HepG2 (cell line): ENCODE results near the gene NDUFAF5. TPM values are rescaled to one million over a fixed set of nuclear protein-coding genes. Genes with fewer than 3 reads are reported as not detected.

Experiments used
- BCL3 ChIP-seq: sonication (generic); formaldehyde crosslinking; IDR thresholded peaks from 2 replicates; pipeline ENCODE4 v1.5.1; 2020; ENCODE audit warnings: mild to moderate bottlenecking, missing genetic modification reagents, moderate library complexity
- CAMTA2 ChIP-seq: sonication (generic); formaldehyde crosslinking; IDR thresholded peaks from 2 replicates; pipeline ENCODE4 v1.4.0; 2020; ENCODE audit warnings: mild to moderate bottlenecking, missing genetic modification reagents, borderline replicate concordance
- FLYWCH1 ChIP-seq: sonication (generic); formaldehyde crosslinking; IDR thresholded peaks from 2 replicates; pipeline ENCODE4 v1.8.1; 2023; ENCODE audit warnings: mild to moderate bottlenecking, missing genetic modification reagents
- GTF2F1 ChIP-seq: fragments of 150-350 bp; IDR thresholded peaks from 2 replicates; pipeline ENCODE4 v1.6.1; 2014; ENCODE audit warnings: low read length
- NCOA5 ChIP-seq: sonication (generic); formaldehyde crosslinking; IDR thresholded peaks from 2 replicates; pipeline ENCODE4 v1.4.0; 2020; ENCODE audit warnings: missing genetic modification reagents
- ZBTB39 ChIP-seq: sonication (generic); formaldehyde crosslinking; IDR thresholded peaks from 2 replicates; pipeline ENCODE4 v1.5.0; 2020; ENCODE audit warnings: missing genetic modification reagents
- ZNF124 ChIP-seq: sonication (generic); formaldehyde crosslinking; IDR thresholded peaks from 2 replicates; pipeline ENCODE4 v1.4.0; 2020; ENCODE audit warnings: missing genetic modification reagents
- ZNF274 ChIP-seq: sonication (generic); formaldehyde crosslinking; IDR thresholded peaks from 2 replicates; pipeline ENCODE4 v1.5.1; 2020; ENCODE audit warnings: mild to moderate bottlenecking, missing genetic modification reagents
- ZNF713 ChIP-seq: sonication (generic); formaldehyde crosslinking; IDR thresholded peaks from 2 replicates; pipeline ENCODE4 v1.4.0; 2020; ENCODE audit warnings: mild to moderate bottlenecking, missing genetic modification reagents
- ZSCAN21 ChIP-seq: sonication (generic); formaldehyde crosslinking; IDR thresholded peaks from 2 replicates; pipeline ENCODE4 v1.8.0; 2022; ENCODE audit warnings: mild to moderate bottlenecking, missing genetic modification reagents, moderate library complexity, borderline replicate concordance
- polyA plus RNA-seq, 8 experiments: library from polyadenylated mRNA; depleted of rRNA in 3 of 8; stranded (reverse) in 7 of 8; unstranded in 1 of 8; fragments of >200 nt; fragmentation: Illumina TruSeq in 4 of 8; extraction: Trizol in 4 of 8; gene quantifications; 2 replicates each; pipeline versions ENCODE4 v1.2.1 to v1.2.3, GENCODE V29; 2011 to 2016; ENCODE audit warnings: low read depth in 4 of 8, missing spikeins in 1 of 8, mixed read lengths in 1 of 8; ENCODE audit not compliant: insufficient read depth in 1 of 8
- total RNA-seq, 5 experiments: library from RNA; depleted of rRNA; stranded (reverse); fragments of >200 nt; fragmentation: Illumina TruSeq; extraction: Trizol; gene quantifications; 2 replicates each; pipeline ENCODE4 v1.2.3, GENCODE V29; 2016; ENCODE audit warnings: low read depth in 1 of 5

Gene NDUFAF5
- total and polyA plus RNA-seq, 2 of the 13 experiments (the other 11 are each of a cell fraction or from before 2014, with no cell fraction given) = 23.1 to 66.7 TPM

- TF ChIP-seq ZSCAN21 (CRISPR knock-in tag) = peak; percentile 89; the same call in 1 of the 2 replicates
- no peak for TF ChIP-seq ZNF713
- TF ChIP-seq ZNF124 (CRISPR knock-in tag) = peak; percentile 97
- TF ChIP-seq NCOA5 (CRISPR knock-in tag) = no peak
- TF ChIP-seq BCL3 (CRISPR knock-in tag) = peak; percentile 75
- no peak for TF ChIP-seq ZBTB39 (CRISPR knock-in tag)
- TF ChIP-seq FLYWCH1 = peak; percentile 72; the same call in 1 of the 2 replicates
- TF ChIP-seq ZNF274 (CRISPR knock-in tag) = no peak
- TF ChIP-seq CAMTA2 (CRISPR knock-in tag) = 0 out of 2 replicates have a peak, but pooled peaks have one; percentile 24
- no peak for TF ChIP-seq GTF2F1
- TF ChIP-seq, all 625 proteins: peak for 483
Measured at GRCh38 chr20:13784893-13785715, at the start of gene NDUFAF5, which contains the start of gene ESF1 (continued).
